ENCODE measurements around the gene TDRKH. TPM values are rescaled to one million over a fixed set of nuclear protein-coding genes. Genes with fewer than 3 reads are reported as not detected.

TDRKH gene
- total RNA-seq, 4 donors from 2014 or later: 1.1 to 5.3 (median 2.3) TPM

- TF ChIP-seq CTCF (IDR thresholded peaks at IDR 0.05) (no peak), POLR2A (IDR thresholded peaks at IDR 0.05) (no peak)
- 68 to 91% methylated on average over 4 to 7 of the region's 9 CpGs for WGBS, 2 donors
- H3K27ac ChIP-seq: no peak overlapping the region
- intact Hi-C loops (cut with DNase I): no loop called here
- H3K4me1 ChIP-seq: peaks cover 0 to 36% (median 13%) of the 10 kb centered on the region in 3 donors
- no peaks in the 10 kb centered on the region for H3K9me3 ChIP-seq
- no peaks in the 10 kb centered on the region for H3K36me3 ChIP-seq
- H3K4me3 ChIP-seq: peak overlapping the region in 1 of 4 donors; percentile 9
- no peak for DNase-seq
- H3K27me3 ChIP-seq: peaks cover 0 to 12% (median 0%) of the 10 kb centered on the region in 4 donors
Measured at GRCh38 chr1:151825204-151825603, 34.9 kb upstream of the TDRKH start.

GRCh38 chr1:151823175-151823574 is 32.9 kb upstream of the TDRKH start:
- no peak overlapping the region for H3K4me3 ChIP-seq
- DNase-seq: no peak
- H3K27me3 ChIP-seq: peaks cover 0 to 12% (median 0%) of the 10 kb centered on the region in 4 donors
- H3K4me1 ChIP-seq: peaks cover 0 to 21% (median 16%) of the 10 kb centered on the region in 3 donors
- H3K36me3 ChIP-seq: no peaks in the 10 kb centered on the region
- H3K9me3 ChIP-seq: no peaks in the 10 kb centered on the region
- 63 to 80% methylated on average over 6 to 8 of the region's 8 CpGs for WGBS, 2 donors
- no peak for TF ChIP-seq CTCF (IDR thresholded peaks at IDR 0.05)
- no peak for TF ChIP-seq POLR2A (IDR thresholded peaks at IDR 0.05)
- no peak overlapping the region for H3K27ac ChIP-seq
- intact Hi-C loops (cut with DNase I): no loop called here

- DNase-seq: no peak
- intact Hi-C loops (cut with DNase I): no loop called here
- Histone ChIP-seq H3K36me3 (no peaks in the 10 kb centered on the region), H3K27ac (peak overlapping the region in 1 of 4 donors; percentile 44), H3K4me1 (peaks cover 0 to 24% (median 19%) of the 10 kb centered on the region in 3 donors), H3K27me3 (peaks cover 0 to 12% (median 0%) of the 10 kb centered on the region in 4 donors), H3K4me3 (peak overlapping the region in 1 of 4 donors; percentile 21), H3K9me3 (no peaks in the 10 kb centered on the region)
- no peak for TF ChIP-seq POLR2A (IDR thresholded peaks at IDR 0.05)
- TF ChIP-seq CTCF (IDR thresholded peaks at IDR 0.05): no peak
- WGBS, 2 donors: 41 to 46% methylated on average over 5 to 6 of the region's 7 CpGs
Measured at GRCh38 chr1:151822404-151822803, 32.1 kb upstream of the TDRKH start.

- TF ChIP-seq CTCF (IDR thresholded peaks at IDR 0.05): no peak
- TF ChIP-seq POLR2A (IDR thresholded peaks at IDR 0.05): no peak
- peaks cover 0 to 38% (median 26%) of the 10 kb centered on the region in 3 donors for H3K4me1 ChIP-seq
- H3K27me3 ChIP-seq: peaks cover 0 to 10% (median 0%) of the 10 kb centered on the region in 4 donors
- no peak overlapping the region for H3K27ac ChIP-seq
- 20 to 40% methylated on average over 1 to 2 of the region's 2 CpGs for WGBS, 2 donors
- H3K4me3 ChIP-seq: no peak overlapping the region
- no peaks in the 10 kb centered on the region for H3K9me3 ChIP-seq
- H3K36me3 ChIP-seq: no peaks in the 10 kb centered on the region
- no peak for DNase-seq
- intact Hi-C loops (cut with DNase I): no loop called here
Measured at GRCh38 chr1:151820940-151821339, 30.6 kb upstream of the TDRKH start.

- whole genome bisulfite sequencing, 2 donors: 32 to 57% methylated on average over 4 to 6 of the region's 7 CpGs
- Histone ChIP-seq H3K9me3 (no peaks in the 10 kb centered on the region), H3K27ac (no peak overlapping the region), H3K4me3 (no peak overlapping the region), H3K4me1 (peaks cover 0 to 41% (median 26%) of the 10 kb centered on the region in 3 donors), H3K27me3 (peaks cover 0 to 5% (median 0%) of the 10 kb centered on the region in 4 donors), H3K36me3 (peaks cover 0 to under 1% (median 0%) of the 10 kb centered on the region in 3 donors)
- DNase-seq: no peak
- intact Hi-C loops (cut with DNase I): no loop called here
- no peak for TF ChIP-seq CTCF (IDR thresholded peaks at IDR 0.05)
- no peak for TF ChIP-seq POLR2A (IDR thresholded peaks at IDR 0.05)
Measured at GRCh38 chr1:151819976-151820623, 29.8 kb upstream of the TDRKH start.

Measured in esophagus squamous epithelium (tissue), 5 donors.